Central memory CD4-positive, alpha-beta T cell (primary cell): ENCODE measurements around the gene M1AP.
"Not testable (repeated sequence)": the region's sequence is repeated elsewhere in the genome, so short reads cannot be mapped to it uniquely, and the experiment has no call there.

Experiments
- DNase-seq: peaks from one replicate; pipeline ENCODE4 v3.0.0; 2022

M1AP gene

DNA sequence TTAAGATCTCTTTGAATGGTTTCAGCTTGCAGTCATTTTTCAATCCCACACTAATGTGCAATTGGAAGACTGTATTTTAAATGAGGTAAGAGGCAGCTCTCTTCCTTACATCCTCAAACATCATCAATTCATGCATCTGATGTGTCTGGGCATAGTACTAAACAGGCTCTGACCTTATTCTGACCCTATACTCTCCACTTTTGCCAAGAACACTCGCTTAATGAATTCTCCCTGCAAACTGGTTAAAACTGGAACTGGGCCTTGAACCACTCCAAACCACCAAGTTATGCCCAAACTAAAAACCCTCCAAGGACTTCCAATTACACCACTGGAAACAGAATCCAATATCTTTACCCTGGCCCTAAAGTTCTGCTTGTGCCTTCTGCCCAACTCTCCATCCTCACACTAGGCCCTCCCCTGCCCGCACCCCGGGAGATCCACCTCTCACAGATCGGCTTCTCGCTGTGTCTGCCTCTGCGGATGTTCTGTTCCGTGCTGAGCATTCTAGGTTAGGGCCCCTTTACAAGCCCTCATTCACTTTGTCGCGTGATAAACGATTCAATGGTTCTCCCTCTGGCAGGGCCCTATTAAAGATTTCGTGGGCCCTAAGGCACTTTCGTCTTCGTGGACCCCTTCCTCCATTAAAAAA, 1.2 kb downstream of the M1AP start:
- DNase-seq: no peak

GRCh38 chr2:74646201-74646600, 1.9 kb downstream of the M1AP start:
- no peak for DNase-seq

DNA sequence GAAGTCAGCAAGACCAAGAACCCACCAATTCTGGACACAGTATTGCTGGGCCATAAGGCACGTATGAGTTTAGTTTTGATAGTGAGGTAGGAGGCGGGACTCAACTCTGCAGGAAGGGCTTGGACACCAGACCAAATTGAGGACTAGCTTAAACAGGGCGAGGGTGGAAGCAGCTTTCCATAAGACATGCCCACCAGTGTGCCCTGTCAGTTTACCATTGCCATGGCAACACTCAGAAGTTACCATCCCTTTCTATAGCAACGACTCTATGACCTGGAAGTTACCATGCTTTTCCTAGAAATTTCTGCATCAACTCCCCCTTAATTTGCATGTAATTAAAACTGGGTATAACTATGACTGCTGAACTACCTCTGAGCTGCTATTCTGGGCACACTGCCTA, 2.8 kb downstream of the M1AP start:
- DNase-seq: no peak

DNA sequence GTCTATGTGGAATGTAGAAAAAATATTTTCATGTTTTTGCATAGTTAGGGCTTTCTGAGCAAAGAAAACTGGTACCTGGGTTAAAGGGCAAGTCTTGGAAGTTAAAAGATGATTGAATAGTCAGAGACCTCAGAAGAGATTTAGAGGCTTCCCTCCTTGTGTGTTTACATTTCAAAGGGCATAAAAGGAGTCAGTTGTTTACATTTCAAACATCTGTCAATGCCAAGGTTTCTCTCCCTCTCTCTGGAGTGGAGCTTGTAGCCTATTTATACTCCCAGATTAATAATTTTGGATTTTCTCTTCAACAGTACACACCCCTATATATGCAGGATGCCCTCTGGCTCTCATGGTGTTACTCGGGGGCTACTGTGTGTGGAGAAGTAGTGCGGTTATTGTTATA, 8.6 kb downstream of the M1AP start:
- no peak for DNase-seq

DNA sequence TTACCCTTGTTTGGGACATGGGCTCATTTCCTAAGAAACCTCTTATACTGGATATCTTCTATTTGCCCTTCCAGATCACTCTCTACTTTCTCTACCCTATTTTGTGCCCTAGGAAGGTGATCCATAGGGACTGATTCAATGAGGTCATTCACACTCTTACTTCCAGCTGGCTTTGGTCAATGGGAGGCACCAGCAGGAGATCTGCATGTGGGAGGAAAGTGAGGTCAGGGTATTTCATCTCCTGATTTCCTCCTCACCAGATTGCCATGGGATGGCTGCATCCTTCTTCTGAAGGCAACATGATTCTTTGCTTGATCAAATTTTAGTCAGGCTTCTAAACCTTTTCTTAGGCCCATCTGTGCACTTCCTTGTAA, 15.2 kb downstream of the M1AP start:
- DNase-seq: no peak

DNA sequence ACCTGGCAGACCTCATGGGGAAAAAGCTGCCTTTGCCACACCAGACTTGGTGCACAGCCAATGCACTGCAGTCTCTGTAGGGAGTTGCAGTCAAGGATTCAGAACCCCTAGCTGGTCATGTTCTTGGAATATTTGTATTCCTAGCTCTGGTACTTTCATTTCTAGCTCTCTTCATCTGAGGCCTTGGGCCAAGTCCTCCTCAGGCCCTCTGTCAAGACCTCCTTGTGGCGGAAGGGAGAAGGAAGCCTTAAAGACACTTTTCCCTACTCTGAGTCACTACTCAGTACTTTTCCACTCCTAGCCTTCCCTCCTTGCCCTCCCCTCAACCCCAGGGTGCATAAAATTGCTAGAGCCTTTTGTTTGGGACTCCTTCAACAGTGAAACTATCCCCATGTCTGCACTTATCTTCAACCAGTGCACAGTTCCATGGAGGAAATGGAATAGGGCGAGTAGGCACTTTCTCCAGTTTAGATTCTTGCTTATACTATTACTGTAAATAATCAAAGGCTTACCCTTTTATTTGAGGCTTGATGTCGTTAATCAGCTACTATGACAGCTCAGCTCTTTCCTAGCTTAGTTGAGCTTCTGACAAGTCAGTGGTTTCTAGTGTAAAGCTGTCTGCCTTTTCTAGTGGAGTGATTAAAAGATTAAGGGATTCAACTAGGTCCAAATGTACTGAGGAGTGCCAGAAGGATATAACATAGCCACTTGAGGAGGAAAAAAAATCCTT, 15.8 kb downstream of the M1AP start:
- no peak for DNase-seq

GRCh38 chr2:74630454-74630853, 17.7 kb downstream of the M1AP start:
- not testable (repeated sequence) for DNase-seq

DNA sequence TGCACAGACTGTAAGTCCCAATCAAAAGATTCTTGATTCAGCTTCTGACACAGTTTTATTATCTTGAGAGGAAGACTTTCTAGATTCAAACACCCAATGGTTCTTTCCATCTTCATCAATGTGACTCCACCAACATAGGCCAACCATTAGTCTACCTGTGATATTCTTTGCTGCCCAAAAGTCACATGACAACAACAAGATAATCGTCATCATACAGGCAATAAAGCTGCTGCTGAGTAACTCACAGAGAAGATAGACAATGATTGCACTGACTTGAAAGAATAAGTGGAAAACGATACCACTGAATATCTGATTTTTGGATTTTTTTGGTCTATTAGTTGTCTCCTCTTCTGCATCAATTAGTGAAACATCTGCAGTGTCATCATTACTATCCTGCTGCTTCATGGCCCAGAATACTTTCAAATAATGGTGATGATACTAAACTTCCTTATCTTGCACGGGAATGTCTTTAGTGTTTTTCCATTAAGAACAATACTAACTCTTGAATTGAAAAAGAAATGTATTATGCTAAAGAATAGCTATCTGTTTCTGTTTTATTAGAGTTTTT, 19.5 kb downstream of the M1AP start:
- no peak for DNase-seq

DNA sequence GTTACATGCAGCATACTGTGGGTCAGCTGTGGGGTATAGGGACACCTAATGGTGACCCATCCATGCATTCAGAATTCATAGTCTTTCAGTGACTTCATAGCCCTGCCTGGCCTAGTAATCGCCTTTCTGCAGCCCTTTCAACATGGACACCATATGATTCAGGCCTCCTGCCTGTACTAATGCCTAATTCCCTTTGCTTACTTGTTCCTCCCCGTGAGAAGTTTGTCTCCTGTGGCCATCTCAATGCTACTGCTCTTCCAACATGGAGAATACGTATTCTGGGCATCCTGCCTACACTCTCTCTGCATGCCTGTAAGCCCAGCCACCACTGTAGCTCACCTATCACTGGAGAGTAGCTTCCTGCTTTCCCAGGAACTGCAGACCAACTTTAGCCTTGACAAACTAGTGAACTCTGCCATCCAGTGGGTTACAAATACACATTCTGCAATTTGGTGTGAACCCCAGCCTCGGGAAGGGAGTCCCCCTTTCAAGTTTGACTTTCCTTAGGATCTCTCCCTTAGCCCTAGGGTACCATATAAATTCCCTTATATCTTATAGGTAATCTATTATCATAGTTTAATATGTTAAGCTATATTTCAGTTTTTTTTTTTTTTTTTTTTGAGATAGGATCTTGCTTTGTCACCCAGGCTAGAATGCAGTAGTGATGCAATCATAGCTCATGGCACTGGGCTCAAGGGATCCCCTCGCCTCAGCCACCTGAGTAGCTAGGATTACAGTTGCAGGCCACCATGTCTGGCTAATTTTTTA, 22.3 kb downstream of the M1AP start:
- DNase-seq: no peak

GRCh38 chr2:74620671-74621070, 27.5 kb downstream of the M1AP start:
- no peak for DNase-seq

DNA sequence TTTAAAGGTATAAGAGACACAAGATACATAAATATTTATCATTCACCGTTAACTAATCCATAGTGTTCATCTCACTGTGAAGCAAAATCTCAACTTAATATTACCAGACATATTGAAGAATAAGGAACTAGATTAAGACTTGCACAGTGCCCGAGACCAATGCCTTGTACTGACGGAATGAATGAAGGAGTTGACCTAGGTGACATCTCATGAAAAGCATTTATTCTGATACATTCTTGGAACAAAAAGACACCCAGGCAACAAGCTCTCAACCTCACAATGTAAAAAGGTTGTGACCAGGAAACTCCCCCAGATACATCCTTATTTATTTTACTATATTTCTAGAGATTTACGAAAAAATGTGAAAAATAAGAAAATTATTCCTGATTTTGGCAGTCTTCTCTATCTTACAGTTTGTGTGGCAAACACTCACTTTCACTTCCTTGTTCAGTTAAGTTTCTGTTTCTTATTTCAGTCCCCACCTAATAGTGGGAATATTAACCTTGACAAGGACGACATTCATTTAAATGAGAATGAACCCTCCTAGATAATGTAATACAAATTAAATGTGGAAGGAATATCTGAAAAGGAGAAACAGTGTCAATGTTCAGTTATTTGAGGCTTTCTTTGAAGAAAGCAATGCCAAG, 28.4 kb downstream of the M1AP start:
- no peak for DNase-seq

GRCh38 chr2:74618410-74619083, 29.6 kb downstream of the M1AP start:
- no peak for DNase-seq

GRCh38 chr2:74617122-74617521, 31.0 kb downstream of the M1AP start:
- no peak for DNase-seq

GRCh38 chr2:74606927-74607326, 41.2 kb downstream of the M1AP start:
- DNase-seq: no peak

DNA sequence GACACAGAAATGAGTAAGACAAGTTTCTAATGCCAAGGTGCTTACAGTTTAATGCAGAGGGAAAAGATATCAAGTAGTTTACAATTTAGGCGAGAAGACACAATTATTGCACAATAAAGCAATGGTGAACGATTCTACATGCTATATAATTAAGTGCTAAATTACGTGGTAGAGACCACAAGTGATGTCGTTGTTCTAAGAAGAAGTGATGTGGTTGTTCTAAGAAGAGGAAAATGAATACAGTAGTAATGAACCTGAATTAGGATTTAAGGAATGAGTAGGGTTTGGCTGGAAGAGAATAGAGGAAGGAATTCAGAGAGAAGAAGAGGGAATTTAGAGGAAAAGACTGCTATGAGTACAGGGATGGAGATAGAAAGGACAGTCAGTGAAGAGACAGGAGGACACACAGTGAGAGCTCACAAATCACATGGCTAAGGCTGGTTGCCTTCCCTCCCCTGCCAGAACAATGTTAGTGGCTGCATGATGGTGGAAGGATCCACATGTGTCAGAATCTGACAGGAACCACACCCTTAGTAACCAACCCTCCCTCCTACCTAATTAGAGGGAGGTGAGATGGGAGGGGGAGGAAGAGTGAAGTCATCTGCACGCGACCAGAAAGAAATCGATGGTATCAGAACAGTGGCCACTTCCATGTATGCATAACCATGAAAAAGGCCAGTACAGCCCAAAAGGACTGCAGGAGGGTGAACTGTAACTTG, 44.7 kb downstream of the M1AP start:
- no peak for DNase-seq

GRCh38 chr2:74602586-74603281, 45.4 kb downstream of the M1AP start:
- DNase-seq: no peak

DNA sequence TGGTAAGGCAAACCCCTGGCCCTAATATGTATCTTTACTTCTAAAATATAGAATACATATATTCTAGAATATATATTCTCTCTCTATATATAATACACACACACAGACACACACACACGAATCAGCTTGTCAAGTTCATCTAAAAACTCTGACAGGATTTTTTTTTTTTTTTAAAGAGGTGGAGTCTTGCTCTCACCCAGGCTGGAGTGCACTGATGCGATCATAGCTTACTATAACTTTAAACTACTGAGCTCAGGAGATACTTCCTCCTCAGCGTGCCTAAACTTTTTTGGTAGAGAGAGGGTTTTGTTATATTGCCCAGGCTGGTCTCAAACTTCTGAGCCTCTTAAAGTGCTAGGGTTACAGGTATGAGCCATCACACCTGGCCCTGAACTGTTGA, 48.5 kb downstream of the M1AP start:
- no peak for DNase-seq

- no peak for DNase-seq
These were observed 50.7 kb downstream of the M1AP start for GRCh38 chr2:74597410-74597809.

- DNase-seq: no peak
These were observed 51.5 kb downstream of the M1AP start for GRCh38 chr2:74596584-74596983.

DNA sequence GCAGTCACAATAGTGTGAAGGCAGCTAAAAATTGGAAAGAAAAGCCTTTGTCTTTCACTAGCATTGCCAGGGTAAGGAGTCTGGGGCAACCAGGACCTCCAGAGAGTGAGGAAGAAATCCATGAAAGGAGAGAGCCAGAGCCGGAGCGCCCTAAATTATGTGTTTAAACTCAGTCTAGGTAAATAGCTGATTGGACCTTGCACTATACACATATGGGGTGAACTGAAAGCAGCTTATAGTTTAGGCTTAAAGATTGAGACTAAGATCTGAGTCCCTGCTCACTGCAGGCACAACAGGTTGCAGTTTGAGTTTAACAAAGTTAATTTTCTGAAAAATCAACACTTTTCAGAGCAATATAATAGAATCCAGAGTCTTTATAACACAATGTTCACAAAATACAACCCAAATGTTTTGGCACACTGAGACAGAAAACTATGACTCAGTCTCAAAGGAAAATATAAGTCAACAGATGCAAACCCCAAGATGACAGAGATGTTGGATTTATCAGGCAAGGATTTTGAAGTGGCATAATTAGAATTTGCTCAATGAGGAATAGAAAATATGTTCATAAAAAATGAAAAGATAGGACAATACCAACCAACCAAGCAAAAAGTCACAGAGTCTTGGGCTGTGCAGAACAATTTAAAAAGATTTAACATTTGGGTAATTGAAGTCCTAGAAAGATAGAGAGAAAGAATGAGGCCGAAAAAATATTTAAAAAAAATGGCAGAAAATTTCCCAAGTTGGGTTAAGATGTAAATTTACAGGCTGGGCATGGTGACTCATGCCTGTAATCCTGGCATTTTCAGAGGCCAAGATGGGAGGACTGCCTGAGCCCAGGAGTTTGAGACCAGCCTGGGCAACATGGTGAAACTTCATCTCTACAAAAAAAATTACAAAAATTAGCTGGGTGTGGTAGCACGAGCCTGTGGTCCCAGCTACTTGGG, 54.0 kb downstream of the M1AP start:
- no peak for DNase-seq
